ENCODE data around the gene P2RY6.

The P2RY6 gene

GRCh38 chr11:73297231-73297590, 25.1 kb downstream of the P2RY6 start:
- no peak for DNase-seq (ENCODE audit: low read depth)
- TF ChIP-seq CTCF (IDR thresholded peaks at IDR 0.05; ENCODE audit: insufficient read depth, low read depth, low read length, missing control alignments), result no peak
- no peak overlapping the region for H3K4me3 ChIP-seq (ENCODE audit: low read depth, low read length)

- no peak for TF ChIP-seq CTCF (IDR thresholded peaks at IDR 0.05; ENCODE audit: insufficient read depth, low read depth, low read length, missing control alignments)
- no peak overlapping the region for H3K4me3 ChIP-seq (ENCODE audit: low read depth, low read length)
- DNase-seq (ENCODE audit: low read depth), result no peak
Measured at GRCh38 chr11:73297702-73298101, 25.6 kb downstream of the P2RY6 start.

GRCh38 chr11:73298233-73298632, 26.1 kb downstream of the P2RY6 start:
- no peak for DNase-seq (ENCODE audit: low read depth)
- H3K4me3 ChIP-seq (ENCODE audit: low read depth, low read length), result no peak overlapping the region
- TF ChIP-seq CTCF (IDR thresholded peaks at IDR 0.05; ENCODE audit: insufficient read depth, low read depth, low read length, missing control alignments), result no peak

GRCh38 chr11:73299751-73300150, 27.6 kb downstream of the P2RY6 start:
- DNase-seq (ENCODE audit: low read depth), result no peak
- no peak overlapping the region for H3K4me3 ChIP-seq (ENCODE audit: low read depth, low read length)
- TF ChIP-seq CTCF (IDR thresholded peaks at IDR 0.05; ENCODE audit: insufficient read depth, low read depth, low read length, missing control alignments), result no peak

GRCh38 chr11:73306069-73306841, 34.1 kb downstream of the P2RY6 start:
- no peak for DNase-seq (ENCODE audit: low read depth)
- no peak overlapping the region for H3K4me3 ChIP-seq (ENCODE audit: low read depth, low read length)
- TF ChIP-seq CTCF (IDR thresholded peaks at IDR 0.05; ENCODE audit: insufficient read depth, low read depth, low read length, missing control alignments), result no peak

- no peak for DNase-seq (ENCODE audit: low read depth)
- no peak for TF ChIP-seq CTCF (IDR thresholded peaks at IDR 0.05; ENCODE audit: insufficient read depth, low read depth, low read length, missing control alignments)
- peak overlapping the region; percentile 72 for H3K4me3 ChIP-seq (ENCODE audit: low read depth, low read length)
Measured at GRCh38 chr11:73306977-73307322, 34.8 kb downstream of the P2RY6 start.

Data from GM12865 (cell line).